MM.1S (cell line): ENCODE results near the gene TEAD4.

Source experiments
- EZH2 ChIP-seq: fragments of 300-600 bp; sonication (generic); optimal IDR thresholded peaks from 2 replicates; pipeline ENCODE3; 2017; ENCODE audit warnings: low read depth, mild to moderate bottlenecking, antibody characterized with exemption, low read length, mixed read lengths
- EZH2phosphoT487 ChIP-seq: fragments of 300-600 bp; sonication (generic); IDR thresholded peaks from 2 replicates; pipeline ENCODE4 v1.6.1; 2018; ENCODE audit warnings: antibody characterized with exemption, low read length
- TF ChIP-seq, protein P1 (sequence below): fragments of 300-600 bp; sonication (generic); IDR thresholded peaks from 2 replicates; pipeline ENCODE4 v1.5.1; 2016; ENCODE audit warnings: antibody characterized with exemption, low read length, mixed read lengths

DNA sequence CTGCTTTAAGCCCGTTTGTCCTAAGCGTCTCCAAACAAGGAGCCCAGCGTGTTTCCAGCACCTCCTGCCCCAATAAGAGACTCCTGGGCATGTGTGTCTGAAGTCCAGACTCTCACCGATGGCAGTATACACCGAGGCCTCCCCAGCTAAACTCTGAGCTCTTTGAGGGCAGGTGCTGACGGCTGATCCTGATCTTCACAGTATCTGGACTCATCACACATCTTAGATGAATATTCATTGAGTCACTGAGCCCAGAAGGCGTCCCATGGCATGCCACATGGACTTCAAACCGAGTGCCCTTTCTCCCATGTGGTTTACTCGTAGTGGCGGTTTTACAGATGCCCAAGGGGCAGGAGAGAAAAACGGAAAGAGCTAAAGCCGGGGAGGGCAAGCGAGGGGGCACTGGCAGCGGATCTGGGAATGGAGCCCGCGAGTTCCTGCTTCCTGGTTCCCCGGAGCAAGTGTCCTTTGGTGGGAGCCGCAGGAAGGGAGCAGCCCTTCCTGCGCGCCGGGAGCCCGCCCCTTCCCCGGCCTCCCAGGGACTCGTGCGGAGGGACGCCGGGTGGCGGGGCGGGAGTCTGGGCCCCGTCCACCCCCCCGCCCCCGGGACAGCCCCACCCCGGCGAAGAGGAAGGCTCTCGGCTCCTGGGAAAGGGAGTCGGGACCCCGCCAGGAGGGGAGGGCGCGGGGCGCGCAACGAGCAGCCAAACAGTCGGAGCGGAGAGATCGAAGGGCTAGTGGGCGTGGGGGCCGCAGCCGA, 585 bp upstream of the TEAD4 start:
- no peak for TF ChIP-seq EZH2
- TF ChIP-seq, protein P1, sequence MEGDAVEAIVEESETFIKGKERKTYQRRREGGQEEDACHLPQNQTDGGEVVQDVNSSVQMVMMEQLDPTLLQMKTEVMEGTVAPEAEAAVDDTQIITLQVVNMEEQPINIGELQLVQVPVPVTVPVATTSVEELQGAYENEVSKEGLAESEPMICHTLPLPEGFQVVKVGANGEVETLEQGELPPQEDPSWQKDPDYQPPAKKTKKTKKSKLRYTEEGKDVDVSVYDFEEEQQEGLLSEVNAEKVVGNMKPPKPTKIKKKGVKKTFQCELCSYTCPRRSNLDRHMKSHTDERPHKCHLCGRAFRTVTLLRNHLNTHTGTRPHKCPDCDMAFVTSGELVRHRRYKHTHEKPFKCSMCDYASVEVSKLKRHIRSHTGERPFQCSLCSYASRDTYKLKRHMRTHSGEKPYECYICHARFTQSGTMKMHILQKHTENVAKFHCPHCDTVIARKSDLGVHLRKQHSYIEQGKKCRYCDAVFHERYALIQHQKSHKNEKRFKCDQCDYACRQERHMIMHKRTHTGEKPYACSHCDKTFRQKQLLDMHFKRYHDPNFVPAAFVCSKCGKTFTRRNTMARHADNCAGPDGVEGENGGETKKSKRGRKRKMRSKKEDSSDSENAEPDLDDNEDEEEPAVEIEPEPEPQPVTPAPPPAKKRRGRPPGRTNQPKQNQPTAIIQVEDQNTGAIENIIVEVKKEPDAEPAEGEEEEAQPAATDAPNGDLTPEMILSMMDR = no peak
- no peak for TF ChIP-seq EZH2phosphoT487
